ENCODE results near the gene FOXP1.

FOXP1 gene

DNA sequence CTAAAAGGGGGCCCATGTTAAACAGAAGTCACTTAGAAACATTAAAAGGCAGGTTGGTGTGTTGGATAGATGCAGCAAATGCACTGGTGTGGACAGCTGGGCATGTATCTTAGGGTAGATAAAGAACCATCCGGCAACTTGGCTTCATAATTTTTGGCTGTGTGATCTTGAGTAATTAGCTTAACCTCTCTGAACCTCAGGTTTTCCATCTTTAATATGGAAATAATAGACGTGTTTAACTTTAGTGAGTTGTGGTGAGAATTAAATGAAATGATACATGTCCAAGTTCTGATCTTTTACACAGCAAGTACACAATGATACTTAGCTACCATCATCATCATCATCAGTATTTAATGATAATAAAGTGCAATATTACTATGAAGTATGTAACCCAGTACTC is 330.4 kb downstream of the FOXP1 start:
- in situ Hi-C loops (cut with HindIII; ENCODE audit: low sequenced_read_pairs), result no loop called here

DNA sequence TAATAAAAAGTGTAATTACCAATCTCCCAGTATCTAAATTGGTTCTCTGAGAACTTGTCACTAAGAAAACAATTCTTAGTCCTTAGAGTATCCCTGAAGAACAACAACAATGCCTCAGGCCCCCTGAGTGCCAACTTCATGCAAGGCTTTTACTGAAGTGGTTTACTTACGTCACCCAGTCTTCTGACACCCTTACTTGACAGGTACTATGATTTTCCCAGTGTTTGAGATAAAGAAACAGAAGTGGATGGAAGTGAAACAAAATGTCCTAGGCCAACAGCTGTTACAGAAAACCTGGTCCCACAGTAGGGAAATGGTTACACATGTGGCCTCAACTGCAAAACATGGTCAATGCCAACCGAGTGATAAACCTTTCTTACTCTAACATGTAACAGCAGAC is 331.1 kb downstream of the FOXP1 start:
- in situ Hi-C loops (cut with HindIII; ENCODE audit: low sequenced_read_pairs), result no loop called here

DNA sequence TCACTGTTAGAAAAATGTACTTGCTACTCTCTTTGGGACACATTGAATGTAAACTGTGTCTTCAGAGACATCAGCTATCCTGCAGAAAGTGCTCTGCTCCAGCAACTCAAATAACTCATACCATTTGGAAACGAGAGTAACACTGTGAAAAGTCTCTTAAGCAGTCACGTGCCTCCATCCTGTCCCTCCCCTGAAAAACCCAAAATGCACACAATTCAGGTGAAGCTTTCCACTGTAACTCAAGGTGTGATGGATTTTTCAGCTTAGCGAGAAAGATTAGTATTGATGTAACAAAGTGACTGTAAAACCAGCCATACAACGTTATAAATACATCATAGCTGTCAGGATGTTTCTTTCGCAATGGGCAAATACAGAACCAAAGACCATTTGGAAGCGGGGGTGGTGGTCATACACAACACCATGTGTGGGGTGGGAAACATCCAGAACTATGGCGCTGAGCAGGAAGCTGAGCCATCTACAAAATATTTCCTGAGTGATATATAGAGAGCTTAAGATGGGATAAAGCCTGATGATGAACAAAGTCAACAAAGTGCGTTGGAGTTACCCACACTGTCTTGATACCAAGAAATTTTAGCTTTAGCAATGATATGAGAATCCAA is 332.3 kb downstream of the FOXP1 start:
- in situ Hi-C loops (cut with HindIII; ENCODE audit: low sequenced_read_pairs), result no loop called here

DNA sequence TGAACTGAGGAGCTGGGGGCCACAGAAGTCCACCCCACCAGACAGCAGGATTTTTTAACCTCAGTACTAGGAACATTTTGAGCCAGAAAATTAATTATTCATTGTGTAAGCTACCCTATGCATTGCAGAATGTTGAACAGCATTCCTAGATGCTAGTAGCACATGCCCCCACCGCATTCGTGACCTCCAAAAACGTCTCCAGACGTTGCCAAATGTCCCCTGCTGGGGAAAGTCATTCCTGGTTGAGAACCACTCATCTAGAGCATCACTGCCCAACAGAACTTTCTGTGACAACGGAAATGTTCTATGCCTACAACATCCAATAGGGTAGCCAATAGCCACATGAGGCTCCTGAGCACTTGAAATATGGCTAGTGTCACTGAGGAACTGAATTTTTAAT is 333.5 kb downstream of the FOXP1 start:
- in situ Hi-C loops (cut with HindIII; ENCODE audit: low sequenced_read_pairs), result no loop called here

DNA sequence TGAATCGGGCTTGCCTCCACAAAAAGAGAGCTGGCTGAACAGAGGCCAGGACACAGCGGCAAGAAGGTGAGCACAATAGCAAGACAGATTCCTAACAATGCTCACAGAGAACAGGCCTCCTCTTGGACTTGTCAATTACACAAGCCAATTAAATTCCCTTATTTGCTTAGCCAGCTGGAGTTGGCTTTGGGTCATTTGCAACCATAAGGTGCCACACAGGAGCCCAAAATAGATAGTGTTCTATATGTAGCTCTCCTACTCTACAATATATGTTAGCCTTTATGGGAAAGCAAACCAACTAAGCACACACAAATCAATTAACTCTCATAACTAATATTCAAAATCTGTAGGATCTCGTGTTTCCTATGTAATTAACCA is 335.6 kb downstream of the FOXP1 start:
- in situ Hi-C loops (cut with HindIII; ENCODE audit: low sequenced_read_pairs), result no loop called here

DNA sequence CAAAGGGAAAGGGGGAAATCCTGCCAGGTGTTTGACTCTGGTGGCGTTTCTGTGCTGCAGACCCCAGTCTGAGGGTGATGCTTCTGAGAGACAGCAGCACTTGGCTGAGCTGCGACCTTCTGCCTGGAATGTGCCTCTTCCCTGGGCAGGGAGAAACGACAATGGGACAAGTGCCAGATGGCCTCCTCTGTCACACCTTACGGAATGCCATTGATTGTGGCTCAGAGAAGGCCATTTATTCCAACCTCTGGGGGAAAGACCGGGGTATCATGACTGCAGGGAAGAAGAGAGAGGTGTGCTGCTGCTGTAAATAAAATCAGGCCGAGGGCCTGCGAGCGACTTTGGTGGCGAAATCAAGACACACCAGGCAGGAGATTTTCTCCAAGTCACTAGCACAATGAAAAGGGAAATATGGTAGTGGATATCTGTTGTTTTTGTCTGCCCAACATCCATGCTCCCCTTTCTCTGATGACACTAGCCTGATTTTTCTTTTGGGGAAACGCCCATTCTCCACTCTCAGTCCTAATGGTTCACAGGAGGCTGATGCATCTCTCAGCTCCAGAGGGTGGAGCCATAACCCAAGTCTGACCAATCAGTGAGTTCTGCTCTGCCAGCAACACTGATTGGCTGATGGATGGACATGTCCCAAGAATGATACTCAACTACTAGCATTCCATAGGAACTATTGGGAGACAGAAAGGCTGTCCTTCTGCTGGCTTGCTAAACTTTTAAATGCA is 336.1 kb downstream of the FOXP1 start:
- in situ Hi-C loops (cut with HindIII; ENCODE audit: low sequenced_read_pairs), result no loop called here

DNA sequence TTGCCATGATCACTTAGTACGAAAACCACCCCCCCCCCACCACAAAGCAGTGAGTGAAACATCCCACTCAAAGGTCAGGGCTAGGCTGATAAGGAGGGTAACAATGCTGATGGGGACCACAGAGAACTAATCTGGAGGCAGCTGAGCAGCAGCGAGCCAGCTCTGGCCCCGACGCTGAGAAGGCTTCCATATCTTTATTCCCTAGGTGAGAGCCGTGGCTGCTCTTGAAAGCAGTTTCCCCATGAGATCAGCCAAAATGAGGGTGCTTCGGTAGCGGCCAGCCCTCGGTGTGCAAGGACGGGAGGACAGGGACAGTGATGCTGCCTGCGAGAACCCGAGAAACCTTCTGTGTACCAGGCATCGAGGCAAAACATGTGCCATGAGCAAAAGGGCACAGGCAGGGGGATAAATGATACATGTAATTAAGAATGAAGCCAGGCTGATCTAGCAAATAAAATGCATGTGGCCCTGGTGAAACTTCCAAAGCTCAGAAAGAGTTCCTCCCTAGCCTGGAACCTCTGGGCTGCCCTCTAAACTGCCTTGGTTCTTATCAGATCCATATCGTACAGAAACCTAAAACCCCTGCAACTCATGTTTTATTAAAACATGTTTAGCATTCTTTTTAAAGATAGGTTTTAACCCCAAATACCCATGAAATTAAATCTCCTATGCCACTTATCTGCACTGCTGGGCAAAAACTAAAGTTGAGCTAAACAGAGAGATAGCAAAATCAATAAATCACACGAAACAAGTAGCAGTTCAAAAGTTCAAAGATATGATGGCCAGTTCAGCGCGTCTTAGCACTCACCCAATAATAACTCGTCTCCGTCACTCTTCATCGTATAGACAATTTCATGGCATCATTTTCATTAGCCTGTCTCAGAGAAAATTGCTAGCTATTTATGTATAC is 337.3 kb downstream of the FOXP1 start:
- in situ Hi-C loops (cut with HindIII; ENCODE audit: low sequenced_read_pairs), result no loop called here

DNA sequence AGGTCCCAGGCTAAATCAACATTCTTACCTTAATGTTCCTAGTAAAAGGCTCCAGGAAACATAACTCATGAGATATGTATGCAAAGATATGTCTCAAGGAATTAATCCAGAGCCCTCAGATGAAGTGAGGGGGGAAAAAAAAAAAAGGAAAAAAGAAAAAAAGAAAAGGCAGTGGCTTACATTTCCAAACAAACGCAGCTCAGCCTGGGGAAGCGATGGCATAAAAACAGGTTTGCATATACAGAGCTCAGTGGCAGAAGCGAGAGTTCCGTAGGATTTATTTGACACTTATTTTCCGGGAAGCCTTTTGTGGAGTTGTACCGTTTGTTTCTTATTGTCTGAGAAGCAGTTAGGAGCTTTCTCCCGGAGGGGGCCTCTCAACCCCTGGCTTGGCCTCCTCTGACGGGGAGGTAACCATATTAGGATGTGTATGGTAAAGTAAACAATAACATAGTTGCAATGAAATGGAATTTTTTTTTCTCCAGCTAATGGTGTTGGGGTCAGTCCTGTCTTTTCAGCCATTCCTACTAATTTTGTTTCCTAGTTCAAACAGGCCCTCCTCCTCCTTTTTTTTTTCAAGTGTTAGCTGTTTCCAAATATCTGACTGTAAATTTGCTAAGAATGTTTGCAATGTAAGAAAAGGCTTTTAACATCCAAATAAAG is 338.6 kb downstream of the FOXP1 start:
- in situ Hi-C loops (cut with HindIII; ENCODE audit: low sequenced_read_pairs), result no loop called here

DNA sequence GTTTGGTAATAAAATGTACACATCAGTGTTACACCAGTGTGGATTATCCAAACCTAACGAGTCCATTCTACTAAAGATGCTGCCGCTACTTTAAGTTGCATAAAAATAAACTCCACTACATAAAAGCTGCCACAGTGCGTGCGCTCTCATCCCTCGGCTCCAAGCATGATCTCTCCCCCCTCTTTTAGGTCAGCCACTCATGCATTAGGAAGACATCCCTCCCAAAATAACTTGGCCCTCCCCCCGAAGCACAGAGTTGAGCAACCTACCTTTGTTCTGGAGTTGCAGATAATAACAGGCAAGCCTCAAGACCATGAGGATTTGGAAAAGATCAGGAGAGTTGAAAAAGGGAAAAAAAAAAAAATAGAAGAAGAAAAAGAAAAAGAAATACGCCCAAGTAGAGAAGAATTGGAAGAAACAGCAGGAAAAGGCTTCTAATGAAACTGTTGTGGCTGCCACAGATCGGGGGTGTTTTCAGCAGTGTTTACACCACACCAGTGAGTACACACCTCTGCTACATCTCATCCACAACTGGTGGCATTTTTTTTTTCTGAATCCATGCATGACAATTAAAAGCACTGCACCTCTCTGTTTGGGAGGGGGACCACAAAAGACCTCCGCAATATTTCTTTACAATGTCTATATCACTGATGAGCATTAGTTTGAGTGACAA is 339.2 kb downstream of the FOXP1 start:
- in situ Hi-C loops (cut with HindIII; ENCODE audit: low sequenced_read_pairs), result no loop called here

DNA sequence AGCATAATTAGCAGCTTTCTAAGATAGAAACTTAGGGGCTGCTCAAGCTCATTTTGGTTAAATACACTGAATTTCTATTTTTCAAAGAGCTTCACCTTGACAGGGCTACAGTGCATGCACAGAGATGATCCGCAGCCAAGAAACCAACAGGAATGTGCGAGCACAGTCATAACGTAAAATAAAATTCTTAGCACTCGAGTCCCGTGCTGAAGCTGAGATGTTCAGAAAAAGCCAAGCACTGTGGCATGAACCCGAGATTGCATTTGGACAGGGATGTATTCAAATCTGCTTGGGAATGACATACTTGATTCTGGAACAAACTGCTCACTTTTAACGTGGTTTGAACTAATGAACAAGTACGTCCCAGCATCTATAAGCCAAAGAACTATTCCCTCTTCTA is 340.3 kb downstream of the FOXP1 start:
- in situ Hi-C loops (cut with HindIII; ENCODE audit: low sequenced_read_pairs), result no loop called here

DNA sequence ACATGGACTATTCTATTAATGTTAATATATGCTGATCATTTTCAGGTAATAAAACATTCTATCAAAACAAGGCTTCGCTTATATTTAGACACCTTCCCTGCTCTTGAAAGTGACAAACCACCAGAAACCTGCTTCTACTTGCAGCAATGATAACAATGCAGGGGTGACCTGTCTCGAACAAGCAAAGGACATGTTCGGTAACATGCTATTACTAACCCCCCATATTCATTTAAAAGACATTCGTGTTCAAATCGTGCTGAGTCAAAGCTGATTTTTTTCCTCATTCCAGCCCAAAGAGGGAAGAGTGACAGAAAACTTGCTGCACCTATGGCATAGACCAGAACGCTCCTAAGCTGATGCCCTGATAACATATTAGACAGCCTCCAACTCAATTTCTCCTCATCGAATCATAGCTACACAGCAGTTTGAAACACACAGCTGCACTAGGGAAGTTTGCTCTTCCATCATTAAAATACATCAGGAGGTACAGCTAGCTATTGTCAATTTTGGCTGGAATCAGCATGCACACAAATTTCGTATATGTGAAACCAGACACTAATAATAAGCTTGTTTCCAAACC is 341.5 kb downstream of the FOXP1 start:
- in situ Hi-C loops (cut with HindIII; ENCODE audit: low sequenced_read_pairs), result no loop called here

DNA sequence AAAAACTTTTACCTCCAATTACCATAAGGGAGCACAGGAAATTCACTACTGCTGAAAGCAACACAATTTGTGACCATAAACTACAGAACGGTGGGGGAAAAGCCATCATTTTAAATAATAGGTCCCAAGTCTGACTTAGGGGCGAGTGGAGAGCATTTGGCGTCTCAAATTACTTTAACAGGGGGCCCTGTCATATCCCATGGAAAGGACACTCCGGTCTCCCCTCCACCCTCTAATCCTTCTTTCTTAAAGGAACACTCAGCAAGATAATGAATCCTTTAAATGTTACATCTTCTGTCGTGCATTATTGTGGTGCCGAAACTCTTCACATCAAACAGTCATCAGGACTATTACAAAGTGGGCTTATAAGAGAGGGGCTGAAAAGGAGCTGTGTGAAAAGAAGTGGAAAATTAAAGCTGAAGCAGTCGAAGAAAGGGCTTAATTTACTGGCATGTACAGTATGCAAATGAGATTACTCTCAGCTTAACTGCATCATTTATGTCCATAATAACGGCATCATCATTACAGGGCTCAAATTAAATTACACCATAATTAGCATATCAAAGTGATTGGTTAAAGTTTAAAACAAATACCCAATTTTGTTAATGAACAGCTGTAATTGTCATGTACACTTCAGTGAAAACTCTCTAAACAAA is 342.2 kb downstream of the FOXP1 start:
- in situ Hi-C loops (cut with HindIII; ENCODE audit: low sequenced_read_pairs), result no loop called here

DNA sequence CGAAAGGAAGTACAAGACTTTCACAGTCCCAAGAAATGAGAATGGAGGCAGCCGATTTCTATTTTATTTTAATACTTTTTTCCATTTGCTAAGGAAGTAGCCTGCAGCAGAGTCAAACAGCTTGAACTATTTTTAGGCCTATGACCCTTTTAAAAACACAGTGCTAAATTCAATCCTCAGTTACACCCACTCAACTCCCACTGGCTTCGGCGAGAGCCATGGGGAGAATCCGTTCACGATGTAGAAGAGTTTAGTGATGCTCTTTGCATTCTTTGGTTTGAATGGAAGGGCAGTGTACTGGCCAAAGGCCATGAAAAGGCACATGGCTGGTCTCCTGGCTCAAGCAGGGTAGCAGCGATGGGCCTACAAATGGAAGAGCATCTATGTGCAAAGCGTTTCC is 343.5 kb downstream of the FOXP1 start:
- in situ Hi-C loops (cut with HindIII; ENCODE audit: low sequenced_read_pairs), result no loop called here

DNA sequence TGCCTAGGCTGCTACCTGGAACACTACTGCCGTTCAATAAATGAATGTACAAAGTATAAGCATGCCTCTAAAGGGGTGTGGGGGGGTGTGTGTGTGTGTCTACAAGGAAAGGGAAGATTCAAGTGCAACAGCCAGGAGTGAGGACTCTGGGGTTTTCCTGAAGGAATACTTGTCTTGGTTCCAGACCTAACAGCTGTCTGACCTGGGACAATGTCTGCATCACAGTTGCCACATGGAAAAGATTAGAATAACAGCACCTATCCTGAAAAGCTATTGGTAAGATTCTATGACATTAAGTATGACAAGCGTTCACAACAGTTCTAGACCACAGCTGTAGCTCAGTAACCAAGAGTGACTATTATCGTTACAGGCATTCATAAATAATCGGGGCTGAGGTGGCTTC is 345.2 kb downstream of the FOXP1 start:
- in situ Hi-C loops (cut with HindIII; ENCODE audit: low sequenced_read_pairs), result no loop called here

DNA sequence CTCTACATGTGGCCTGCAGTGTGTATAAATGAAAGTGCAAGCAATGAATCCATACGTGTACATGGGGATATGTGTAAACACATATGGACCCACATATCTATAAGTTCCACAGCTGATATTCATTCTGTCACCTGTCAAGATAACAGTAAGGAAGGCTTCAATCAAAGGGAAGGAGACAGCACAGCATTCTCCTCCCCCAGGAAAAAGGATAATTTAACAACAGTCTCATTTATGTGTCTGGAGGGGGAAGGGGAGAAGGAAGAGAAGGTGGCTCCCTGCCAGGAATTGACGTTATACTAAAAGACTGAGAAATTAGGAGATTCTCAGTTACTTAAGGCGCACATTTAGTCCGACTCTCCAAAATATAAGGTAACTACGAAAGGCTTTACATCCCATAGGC is 345.9 kb downstream of the FOXP1 start:
- in situ Hi-C loops (cut with HindIII; ENCODE audit: low sequenced_read_pairs), result no loop called here

DNA sequence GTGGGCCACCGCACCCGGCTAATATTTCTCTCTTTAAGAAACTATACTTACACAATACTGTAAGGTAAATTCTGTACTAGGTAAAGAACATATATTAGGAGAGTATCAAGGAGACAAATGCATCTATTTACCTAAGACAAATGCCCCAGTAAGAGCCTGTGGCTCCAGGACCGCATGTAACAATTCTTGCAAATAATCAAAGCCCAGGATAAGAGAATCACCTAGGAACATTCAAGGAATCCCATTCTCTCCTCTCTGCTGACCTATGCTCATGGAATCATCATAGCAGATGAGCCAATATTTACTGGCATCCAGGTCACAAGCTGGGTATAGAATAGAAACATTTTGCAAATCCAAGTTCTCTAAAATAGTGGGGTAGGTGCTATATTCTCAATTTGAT is 347.7 kb downstream of the FOXP1 start:
- in situ Hi-C loops (cut with HindIII; ENCODE audit: low sequenced_read_pairs), result no loop called here

DNA sequence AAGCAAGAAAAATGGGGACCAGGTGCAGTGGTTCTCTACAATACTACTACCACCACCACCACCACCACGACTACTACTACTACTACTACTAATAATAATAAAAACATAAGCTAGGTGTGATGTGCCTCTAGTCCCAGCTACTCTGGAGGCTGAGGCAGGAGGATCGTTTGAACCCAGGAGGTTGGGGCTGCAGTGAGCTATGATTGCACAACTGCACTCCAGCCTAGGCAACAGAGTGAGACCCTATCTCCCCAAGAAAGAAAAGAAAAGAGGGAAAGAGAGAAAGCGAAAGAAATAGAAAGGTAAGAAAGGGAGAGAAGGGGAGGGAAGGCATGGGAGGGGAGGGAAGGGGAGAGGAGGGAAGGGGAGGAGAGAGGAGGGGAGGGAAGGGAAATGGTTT is 350.6 kb downstream of the FOXP1 start:
- in situ Hi-C loops (cut with HindIII; ENCODE audit: low sequenced_read_pairs), result no loop called here

DNA sequence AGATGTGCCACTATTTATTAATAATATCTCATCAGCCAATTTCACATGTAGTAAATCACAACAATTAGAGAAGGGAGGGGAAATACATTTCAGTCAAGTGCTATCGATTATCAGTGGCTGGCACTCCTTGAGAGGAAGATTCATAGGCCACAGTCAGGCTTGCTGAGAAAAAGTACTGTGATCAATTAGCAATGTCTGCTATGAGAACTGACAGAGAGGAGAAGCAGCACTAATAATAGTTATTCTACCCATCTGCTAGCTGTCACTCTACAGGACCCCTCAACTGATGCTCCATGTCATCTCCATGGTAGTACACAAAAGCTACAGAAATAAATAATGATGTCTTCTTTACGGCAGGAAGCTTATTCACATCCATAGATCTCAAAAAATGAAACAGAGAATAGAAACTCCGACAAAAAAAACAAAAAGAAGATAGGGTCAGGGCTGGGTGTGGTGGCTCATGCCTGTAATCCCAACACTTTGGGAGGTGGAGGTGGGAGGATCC is 351.3 kb downstream of the FOXP1 start:
- in situ Hi-C loops (cut with HindIII; ENCODE audit: low sequenced_read_pairs), result no loop called here

DNA sequence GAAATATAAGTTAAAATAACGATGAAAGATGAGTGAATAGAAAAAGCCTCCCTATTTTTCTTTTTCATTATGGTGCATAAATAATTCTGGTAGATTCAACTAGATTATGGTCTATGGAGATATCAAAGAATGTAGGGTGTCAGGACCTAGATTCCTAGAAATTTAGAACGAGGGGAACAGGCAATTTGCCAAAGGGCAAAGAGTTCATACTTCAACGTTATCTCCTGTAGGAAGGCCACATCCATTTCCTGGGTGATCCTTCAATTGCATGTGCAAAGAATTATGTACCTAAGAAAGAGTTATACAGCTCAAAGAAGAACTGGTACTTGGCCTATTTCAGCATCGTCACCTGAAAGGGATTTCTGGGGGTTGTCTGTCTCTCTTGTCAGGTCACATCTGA is 351.8 kb downstream of the FOXP1 start:
- in situ Hi-C loops (cut with HindIII; ENCODE audit: low sequenced_read_pairs), result no loop called here
